GM20000 (cell line): ENCODE measurements around the gene MAP2K2.
A peak's percentile ranks its signal among the peaks of the same experiment; 100 is the strongest.

Experiments
- DNase-seq: peaks from one replicate; pipeline ENCODE4 v3.0.0; 2012; ENCODE audit warnings: low spot score
- TF ChIP-seq, protein P1 (sequence below): IDR thresholded peaks from 2 replicates; pipeline ENCODE4 v1.5.1; 2012; ENCODE audit warnings: mild to moderate bottlenecking, control low read depth; ENCODE audit errors: extremely low read depth, missing control alignments

Gene MAP2K2

DNA sequence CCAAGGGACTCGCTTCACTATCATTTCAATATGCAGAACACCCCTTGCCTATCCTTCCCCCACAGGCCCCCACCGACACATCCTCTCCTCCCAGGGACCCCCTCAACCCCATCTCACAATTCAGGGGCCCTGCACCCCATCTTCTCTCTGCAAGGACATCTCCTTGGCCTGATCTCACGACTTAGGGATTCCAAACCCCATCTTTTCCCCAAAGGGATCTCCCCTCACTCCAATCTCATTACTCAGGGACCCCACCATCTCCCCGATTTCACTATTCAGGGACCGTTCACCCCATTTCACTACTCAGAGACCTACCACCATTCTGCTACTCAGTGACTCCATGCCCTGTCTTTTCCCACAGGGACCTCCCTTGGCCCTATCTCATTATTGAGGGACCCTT, 1.4 kb downstream of the MAP2K2 start:
- TF ChIP-seq, protein P1, sequence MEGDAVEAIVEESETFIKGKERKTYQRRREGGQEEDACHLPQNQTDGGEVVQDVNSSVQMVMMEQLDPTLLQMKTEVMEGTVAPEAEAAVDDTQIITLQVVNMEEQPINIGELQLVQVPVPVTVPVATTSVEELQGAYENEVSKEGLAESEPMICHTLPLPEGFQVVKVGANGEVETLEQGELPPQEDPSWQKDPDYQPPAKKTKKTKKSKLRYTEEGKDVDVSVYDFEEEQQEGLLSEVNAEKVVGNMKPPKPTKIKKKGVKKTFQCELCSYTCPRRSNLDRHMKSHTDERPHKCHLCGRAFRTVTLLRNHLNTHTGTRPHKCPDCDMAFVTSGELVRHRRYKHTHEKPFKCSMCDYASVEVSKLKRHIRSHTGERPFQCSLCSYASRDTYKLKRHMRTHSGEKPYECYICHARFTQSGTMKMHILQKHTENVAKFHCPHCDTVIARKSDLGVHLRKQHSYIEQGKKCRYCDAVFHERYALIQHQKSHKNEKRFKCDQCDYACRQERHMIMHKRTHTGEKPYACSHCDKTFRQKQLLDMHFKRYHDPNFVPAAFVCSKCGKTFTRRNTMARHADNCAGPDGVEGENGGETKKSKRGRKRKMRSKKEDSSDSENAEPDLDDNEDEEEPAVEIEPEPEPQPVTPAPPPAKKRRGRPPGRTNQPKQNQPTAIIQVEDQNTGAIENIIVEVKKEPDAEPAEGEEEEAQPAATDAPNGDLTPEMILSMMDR = no peak
- no peak for DNase-seq

DNA sequence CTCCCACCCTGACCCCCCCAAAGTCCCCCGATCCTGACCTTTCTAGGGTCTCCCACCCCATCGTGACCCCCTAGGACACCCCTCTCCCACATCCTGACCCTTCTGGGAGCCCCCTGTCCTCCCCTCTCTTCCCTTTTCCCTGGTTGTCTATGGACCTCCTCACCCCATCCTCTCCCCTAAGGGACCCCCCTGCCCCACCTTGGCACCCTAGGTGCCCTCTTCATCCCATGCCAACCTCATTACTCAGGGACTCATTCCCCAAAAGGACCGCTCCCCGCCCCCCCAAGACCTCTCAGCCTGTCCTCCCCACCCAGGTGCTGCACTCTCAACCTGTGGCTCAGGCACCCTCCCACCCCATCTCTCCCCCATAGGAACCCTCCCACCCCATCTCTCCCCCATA, 2.1 kb downstream of the MAP2K2 start:
- TF ChIP-seq, protein P1 = no peak
- DNase-seq = no peak

DNA sequence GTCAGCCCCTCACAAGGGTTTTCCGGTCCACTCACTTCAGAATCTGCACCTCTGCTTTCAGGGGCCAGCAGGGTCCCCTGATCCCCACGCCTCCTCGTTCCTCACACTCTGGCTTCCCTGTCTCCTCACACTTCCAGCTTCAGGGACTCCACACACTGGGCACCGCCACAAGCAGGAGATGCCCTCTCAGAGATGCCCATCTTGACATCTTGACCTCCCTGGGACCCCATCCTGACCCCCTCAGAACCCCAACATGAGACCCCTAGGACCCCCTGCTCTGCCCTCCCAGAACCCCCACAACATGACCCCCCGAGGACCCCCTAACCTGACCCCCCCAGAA, 2.7 kb downstream of the MAP2K2 start:
- TF ChIP-seq, protein P1 = no peak
- DNase-seq = no peak

DNA sequence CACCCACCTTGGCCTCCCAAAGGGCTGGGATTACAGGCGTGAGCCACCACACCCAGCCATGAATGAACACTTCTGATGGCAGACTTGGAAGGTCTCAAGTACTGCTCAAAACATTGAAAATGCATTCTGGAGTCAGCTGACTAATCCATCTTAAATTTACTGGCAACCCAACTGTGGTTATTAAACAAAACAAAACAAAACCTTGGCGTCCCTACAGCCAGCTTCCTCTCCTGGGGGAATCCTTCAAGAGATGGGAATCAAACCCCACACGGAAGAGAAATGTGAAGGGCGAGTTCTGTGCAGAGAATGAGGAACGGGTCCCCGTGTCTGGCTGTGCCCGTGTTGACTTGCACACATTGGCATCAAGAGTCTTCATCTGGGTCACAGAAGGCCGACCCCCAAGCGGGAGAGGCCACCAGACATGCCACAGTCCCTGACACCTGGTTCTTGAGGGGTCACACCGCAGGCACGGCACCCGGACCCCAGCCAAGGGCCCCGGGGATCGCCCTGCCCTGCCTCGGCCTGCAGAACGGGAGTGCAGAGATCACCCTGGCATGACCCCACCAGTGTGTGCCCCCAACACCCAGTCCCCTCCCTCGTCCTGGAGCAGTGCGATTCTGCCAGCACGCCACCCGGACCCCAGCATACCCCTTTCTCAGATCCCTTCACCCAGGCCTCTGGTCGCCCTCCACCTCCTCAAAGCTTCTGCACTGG, 3.2 kb downstream of the MAP2K2 start:
- no peak for DNase-seq
- TF ChIP-seq, protein P1 = no peak

DNA sequence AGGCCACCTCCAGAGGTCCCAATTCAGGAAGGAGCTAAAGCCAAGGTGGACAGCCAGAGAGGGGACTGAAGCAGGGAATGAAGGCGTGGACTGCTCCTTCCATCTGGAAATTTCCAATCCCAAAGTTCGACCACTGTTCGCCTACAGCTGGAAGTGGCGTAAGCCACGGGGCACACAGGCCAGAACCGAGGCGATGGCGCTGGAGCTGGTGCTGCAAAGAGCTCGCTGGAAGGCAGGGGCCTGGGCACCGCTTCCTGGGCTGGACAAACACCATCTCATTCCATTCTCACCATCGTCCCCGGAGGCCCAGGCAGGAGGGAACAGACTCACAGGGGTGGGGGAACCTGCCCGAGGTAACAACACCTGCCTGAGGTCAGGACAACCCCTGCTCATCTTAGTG, 4.2 kb downstream of the MAP2K2 start:
- TF ChIP-seq, protein P1 = no peak
- DNase-seq = no peak

DNA sequence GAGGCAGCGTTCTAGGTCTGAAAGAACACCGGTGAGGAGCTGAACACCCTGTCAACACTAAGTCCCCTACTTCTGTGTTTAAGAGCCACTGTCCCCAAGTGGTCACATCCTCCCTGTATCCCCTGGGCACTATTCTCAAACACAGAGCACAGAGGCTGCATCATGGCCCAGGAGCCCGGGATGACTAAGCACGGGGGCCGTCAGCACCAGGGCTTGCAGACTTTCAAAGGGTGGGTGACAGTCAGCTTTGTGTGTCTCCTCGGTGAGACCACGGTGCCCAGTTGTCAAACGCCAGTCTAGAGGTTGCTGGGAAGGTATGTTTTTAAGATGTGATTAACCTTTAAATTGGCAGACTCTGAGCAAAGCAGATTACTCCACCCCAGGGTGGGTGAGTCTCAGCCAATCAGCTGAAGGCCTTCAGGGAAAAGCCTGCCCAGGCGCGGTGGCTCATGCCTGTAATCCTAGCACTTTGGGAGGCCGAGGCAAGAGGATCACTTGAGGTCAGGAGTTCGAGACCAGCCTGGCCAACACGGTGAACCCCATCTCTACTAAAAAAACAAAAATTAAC, 8.0 kb downstream of the MAP2K2 start:
- DNase-seq = peak; percentile 46
- TF ChIP-seq, protein P1 = no peak

DNA sequence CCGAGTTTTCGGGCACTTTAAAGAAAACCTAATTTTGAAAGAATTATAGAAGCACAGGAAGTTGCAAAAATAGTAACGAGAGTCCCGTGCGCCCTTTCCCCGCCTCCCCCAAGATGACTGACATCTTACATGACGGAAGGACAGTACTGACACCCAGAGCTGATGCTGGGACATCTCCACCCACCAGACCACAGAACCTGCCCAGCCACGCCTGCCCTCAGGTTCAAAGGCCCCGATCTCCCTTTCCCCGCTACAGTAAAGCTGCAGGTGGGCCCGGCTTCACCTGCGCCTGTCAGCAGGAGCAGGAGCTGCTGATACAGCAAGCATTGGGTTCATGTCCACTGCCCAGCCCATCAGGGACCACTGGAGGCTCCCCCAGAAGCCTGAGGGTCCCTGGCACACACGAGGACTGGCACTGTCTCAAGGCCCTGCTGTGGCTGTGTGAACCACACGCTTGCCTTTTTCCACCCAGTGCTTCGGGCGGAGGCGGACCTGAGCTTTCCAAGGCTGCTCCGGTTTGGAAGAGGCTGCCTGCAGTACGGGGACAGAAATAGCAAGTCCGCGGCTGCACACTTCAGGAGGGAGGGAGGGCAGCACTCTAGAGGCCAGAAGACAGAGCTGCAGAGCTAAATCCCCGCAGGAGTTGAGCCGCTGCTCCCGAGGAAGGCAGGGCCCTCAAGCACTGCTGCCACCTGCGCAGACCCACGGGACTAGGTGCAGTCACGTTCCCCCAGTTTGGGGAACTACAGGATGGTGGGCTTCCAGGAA, 8.7 kb downstream of the MAP2K2 start:
- TF ChIP-seq, protein P1 = no peak
- peak; percentile 91 for DNase-seq
